GM19240 (cell line): ENCODE results near the gene TMEM108.
A peak's percentile ranks its signal among the peaks of the same experiment; 100 is the strongest.

Experiments used
- DNase-seq: peaks from one replicate; pipeline ENCODE4 v3.0.0; 2011; ENCODE audit warnings: low spot score; ENCODE audit not compliant: insufficient read length

TMEM108 gene

GRCh38 chr3:133383175-133383574 lies 345.0 kb downstream of the TMEM108 start:
- no peak for DNase-seq

GRCh38 chr3:133383741-133384140 lies 345.6 kb downstream of the TMEM108 start:
- no peak for DNase-seq

- peak; percentile 47 for DNase-seq
Measured at GRCh38 chr3:133384331-133385027, 346.3 kb downstream of the TMEM108 start.

- no peak for DNase-seq
Measured at GRCh38 chr3:133386876-133387275, 348.7 kb downstream of the TMEM108 start.

- no peak for DNase-seq
Measured at GRCh38 chr3:133387341-133387740, 349.1 kb downstream of the TMEM108 start.

GRCh38 chr3:133388696-133389395 lies 350.7 kb downstream of the TMEM108 start:
- DNase-seq, result no peak

GRCh38 chr3:133390715-133391114 lies 352.5 kb downstream of the TMEM108 start:
- no peak for DNase-seq

- no peak for DNase-seq
Measured at GRCh38 chr3:133393204-133393603, 355.0 kb downstream of the TMEM108 start.

GRCh38 chr3:133393691-133394474 lies 355.7 kb downstream of the TMEM108 start:
- DNase-seq, result no peak

GRCh38 chr3:133394561-133395311 lies 356.5 kb downstream of the TMEM108 start:
- DNase-seq, result no peak

- no peak for DNase-seq
Measured at GRCh38 chr3:133396906-133397305, 358.7 kb downstream of the TMEM108 start.

- no peak for DNase-seq
Measured at GRCh38 chr3:133400006-133400515, 361.9 kb downstream of the TMEM108 start, which contains the start of gene BFSP2. BFSP2 (plus strand) TSS chr3:133400056; CDS start chr3:133400084, 28 bp downstream.

- no peak for DNase-seq
Measured at GRCh38 chr3:133401374-133402135, 363.4 kb downstream of the TMEM108 start.

- DNase-seq, result no peak
Measured at GRCh38 chr3:133404920-133405319, 366.7 kb downstream of the TMEM108 start.

GRCh38 chr3:133408366-133408765 lies 370.2 kb downstream of the TMEM108 start:
- no peak for DNase-seq

GRCh38 chr3:133408961-133409360 lies 370.8 kb downstream of the TMEM108 start:
- DNase-seq, result no peak

GRCh38 chr3:133410191-133410892 lies 372.2 kb downstream of the TMEM108 start:
- no peak for DNase-seq

GRCh38 chr3:133412183-133413132 lies 374.3 kb downstream of the TMEM108 start:
- no peak for DNase-seq
